Measurements from ENCODE around the gene PIGC. TPM values are rescaled to one million over a fixed set of nuclear protein-coding genes. Genes with fewer than 3 reads are reported as not detected.

PIGC gene
- total RNA-seq, 1 donor from 2014 or later = 19.1 TPM

GRCh38 chr1:172469717-172470116 is 25.8 kb upstream of the PIGC start:
- intact Hi-C loops (cut with DNase I) = no loop called here

GRCh38 chr1:172468296-172468695 is 24.4 kb upstream of the PIGC start:
- intact Hi-C loops (cut with DNase I) = no loop called here
- DNase-seq (ENCODE audit: low spot score) (no peak), ATAC-seq (no peak)

More at GRCh38 chr1:172469717-172470116, 25.8 kb upstream of the PIGC start:
- no peak for ATAC-seq
- no peak for DNase-seq (ENCODE audit: low spot score)

GRCh38 chr1:172467446-172467845 is 23.6 kb upstream of the PIGC start:
- DNase-seq (ENCODE audit: low spot score) (no peak), ATAC-seq (no peak)
- intact Hi-C loops (cut with DNase I) = no loop called here

GRCh38 chr1:172466795-172467407 is 23.0 kb upstream of the PIGC start:
- intact Hi-C loops (cut with DNase I) = no loop called here
- no peak for DNase-seq (ENCODE audit: low spot score)
- no peak for ATAC-seq

GRCh38 chr1:172465617-172466016 is 21.7 kb upstream of the PIGC start:
- DNase-seq (ENCODE audit: low spot score) (no peak), ATAC-seq (no peak)
- intact Hi-C loops (cut with DNase I) = no loop called here

- intact Hi-C loops (cut with DNase I) = no loop called here
- ATAC-seq (no peak), DNase-seq (ENCODE audit: low spot score) (no peak)
Observed at GRCh38 chr1:172460887-172461315, 17.0 kb upstream of the PIGC start.

GRCh38 chr1:172460177-172460576 is 16.3 kb upstream of the PIGC start:
- ATAC-seq (no peak), DNase-seq (ENCODE audit: low spot score) (no peak)
- intact Hi-C loops (cut with DNase I) = no loop called here

- no peak for ATAC-seq
- no peak for DNase-seq (ENCODE audit: low spot score)
- intact Hi-C loops (cut with DNase I) = no loop called here
Observed at GRCh38 chr1:172457479-172458130, 13.7 kb upstream of the PIGC start.

- intact Hi-C loops (cut with DNase I) = no loop called here
- no peak for ATAC-seq
- DNase-seq (ENCODE audit: low spot score) = no peak
Observed at GRCh38 chr1:172456344-172456769, 12.5 kb upstream of the PIGC start.

- intact Hi-C loops (cut with DNase I) = no loop called here
- DNase-seq (ENCODE audit: low spot score) = no peak
Observed at GRCh38 chr1:172455451-172455850, 11.6 kb upstream of the PIGC start.

GRCh38 chr1:172453607-172454006 is 9.7 kb upstream of the PIGC start:
- intact Hi-C loops (cut with DNase I) = no loop called here
- no peak for DNase-seq (ENCODE audit: low spot score)
- ATAC-seq = no peak

More at GRCh38 chr1:172455451-172455850, 11.6 kb upstream of the PIGC start:
- no peak for ATAC-seq

- intact Hi-C loops (cut with DNase I) = no loop called here
- no peak for DNase-seq (ENCODE audit: low spot score)
- ATAC-seq = no peak
Observed at GRCh38 chr1:172453153-172453545, 9.3 kb upstream of the PIGC start.

- intact Hi-C loops (cut with DNase I) = no loop called here
- no peak for DNase-seq (ENCODE audit: low spot score)
- ATAC-seq = no peak
Observed at GRCh38 chr1:172452536-172453152, 8.8 kb upstream of the PIGC start.

GRCh38 chr1:172451002-172451443 is 7.2 kb upstream of the PIGC start:
- DNase-seq (ENCODE audit: low spot score) = no peak
- ATAC-seq = no peak
- intact Hi-C loops (cut with DNase I) = no loop called here

- ATAC-seq (peak; percentile 7), DNase-seq (ENCODE audit: low spot score) (no peak)
- intact Hi-C loops (cut with DNase I) = no loop called here
Observed at GRCh38 chr1:172450524-172450885, 6.6 kb upstream of the PIGC start.

- DNase-seq (ENCODE audit: low spot score) (peak; percentile 71), ATAC-seq (peak; percentile 93)
- intact Hi-C loops (cut with DNase I) = no loop called here
Observed at GRCh38 chr1:172449585-172450523, 6.0 kb upstream of the PIGC start.

GRCh38 chr1:172448995-172449584 is 5.2 kb upstream of the PIGC start:
- no peak for DNase-seq (ENCODE audit: low spot score)
- no peak for ATAC-seq
- intact Hi-C loops (cut with DNase I) = no loop called here

- ATAC-seq = no peak
- intact Hi-C loops (cut with DNase I) = no loop called here
- DNase-seq (ENCODE audit: low spot score) = no peak
Observed at GRCh38 chr1:172447641-172448040, 3.8 kb upstream of the PIGC start.

- ATAC-seq (no peak), DNase-seq (ENCODE audit: low spot score) (no peak)
- intact Hi-C loops (cut with DNase I) = no loop called here
Observed at GRCh38 chr1:172446547-172446946, 2.7 kb upstream of the PIGC start.

Measured in sciatic nerve (tissue), 2 donors.